Stimulated activated CD4-positive, alpha-beta T cell treated with anti-CD3 and anti-CD28 coated beads, TNF-alpha, amount 100 ng/mL, for 4 hours (primary cell): Measurements from ENCODE around the gene MFSD6.
"Not testable (repeated sequence)": the region's sequence is repeated elsewhere in the genome, so short reads cannot be mapped to it uniquely, and the experiment has no call there.

Experiments used
- DNase-seq, 3 experiments: peaks; one replicate each; pipeline ENCODE4 v3.0.0-alpha.2; 2020; ENCODE audit warnings: low read depth in 3 of 3

MFSD6 gene

DNA sequence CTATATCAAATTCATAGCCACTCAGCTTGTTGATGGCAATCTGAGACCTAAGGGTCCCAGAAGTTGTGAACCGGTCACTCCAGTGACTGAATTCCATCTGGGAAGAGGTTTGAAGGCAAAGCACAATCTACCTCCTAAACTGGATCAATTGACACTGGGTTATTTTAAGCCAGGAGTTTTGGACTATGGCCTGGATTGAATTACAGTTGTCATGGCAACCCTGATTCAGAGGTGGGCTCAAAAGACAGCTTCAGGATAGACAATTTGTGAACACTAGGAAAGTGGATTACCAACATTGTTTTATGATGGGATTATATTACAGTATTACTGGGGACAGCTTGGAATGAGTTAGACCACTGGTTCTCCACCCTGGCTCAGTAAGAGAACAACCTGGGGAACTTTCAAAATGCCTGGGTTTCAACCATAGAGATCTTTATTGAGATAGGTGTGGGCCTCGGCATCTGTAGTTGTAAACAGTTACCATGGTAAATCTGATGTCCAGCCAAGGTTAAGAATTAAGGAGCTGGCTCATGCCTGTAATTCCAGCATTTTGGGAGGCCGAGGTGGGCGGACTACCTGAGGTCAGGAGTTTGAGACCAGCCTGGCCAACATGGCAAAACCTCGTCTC, 58.8 kb downstream of the MFSD6 start:
- no peak for DNase-seq

DNA sequence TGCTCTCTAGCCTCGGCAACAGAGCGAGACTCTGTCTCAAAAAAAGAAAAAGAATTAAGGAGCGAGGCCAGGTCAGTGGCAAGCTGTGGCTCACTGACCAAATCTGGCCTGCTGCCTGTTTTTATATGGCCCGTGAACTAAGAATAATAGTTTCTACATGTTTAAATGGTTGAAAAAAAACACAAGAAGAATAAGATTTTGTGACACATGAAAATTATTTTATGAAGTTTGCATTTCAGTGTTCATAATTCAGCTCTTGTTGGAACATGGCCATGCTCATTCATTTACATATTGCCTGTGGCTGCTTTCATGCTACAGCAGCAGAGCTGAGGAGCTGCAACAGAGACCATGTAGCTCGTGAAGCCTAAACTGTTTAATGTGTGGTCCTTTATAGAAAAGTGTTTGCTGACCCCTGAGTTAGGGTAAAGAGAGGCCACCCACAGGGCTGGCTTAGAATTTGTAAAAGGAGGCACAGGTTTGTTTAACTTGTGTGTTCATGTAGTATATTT, 59.5 kb downstream of the MFSD6 start:
- DNase-seq = no peak

DNA sequence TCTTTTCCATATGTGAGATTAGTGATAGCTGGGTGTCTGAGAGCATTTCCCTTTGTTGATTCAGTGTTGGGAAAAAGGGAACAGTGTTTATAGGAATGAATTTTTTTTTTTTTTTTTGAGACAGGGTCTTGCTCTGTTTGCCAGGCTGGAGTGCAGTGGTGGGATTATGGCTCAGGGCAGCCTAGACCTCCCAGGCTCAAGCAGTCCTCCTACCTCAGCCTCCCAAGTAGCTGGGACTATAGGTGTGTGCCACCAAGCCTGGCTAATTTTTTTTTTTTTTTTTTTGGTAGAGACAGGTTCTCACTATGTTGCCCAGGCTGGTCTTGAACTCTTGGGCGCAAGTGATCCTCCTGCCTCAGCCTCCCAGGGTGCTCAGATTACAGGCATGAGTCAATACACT, 60.2 kb downstream of the MFSD6 start:
- DNase-seq = not testable (repeated sequence)

DNA sequence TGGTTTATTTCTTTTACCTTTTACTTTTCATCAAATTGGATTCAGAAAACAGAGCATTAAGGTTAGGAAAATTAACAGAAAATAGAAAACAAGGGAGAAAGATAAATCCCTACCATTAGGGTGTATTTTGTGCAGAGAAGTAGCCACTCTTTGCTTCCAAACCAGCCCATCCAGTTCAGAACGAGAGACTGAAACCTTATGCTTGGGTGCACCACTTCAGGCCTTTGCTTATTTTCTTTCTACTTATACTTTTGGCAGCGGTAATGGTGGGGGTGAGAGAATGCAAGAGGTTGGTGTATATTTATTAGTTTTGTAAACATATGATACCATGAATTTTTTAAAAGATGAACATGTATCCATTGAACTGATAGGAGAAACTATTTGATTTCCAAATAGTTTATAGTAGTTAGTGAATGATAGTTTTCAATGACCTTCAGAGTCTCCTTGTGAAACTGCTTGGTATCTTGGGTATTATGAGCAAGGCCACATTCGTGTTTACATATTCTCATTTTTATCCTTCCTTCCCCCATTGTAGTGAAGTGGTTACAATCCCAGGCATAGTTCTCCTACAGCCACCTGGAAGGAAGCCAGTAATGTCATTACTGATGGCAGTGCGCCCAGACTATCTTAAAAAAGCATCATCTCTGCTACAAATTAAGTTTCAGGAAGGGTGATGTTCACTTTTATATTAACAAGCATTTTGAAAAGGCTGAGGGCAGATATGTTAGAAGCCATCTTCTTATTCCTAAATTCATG, 60.8 kb downstream of the MFSD6 start:
- DNase-seq = no peak

DNA sequence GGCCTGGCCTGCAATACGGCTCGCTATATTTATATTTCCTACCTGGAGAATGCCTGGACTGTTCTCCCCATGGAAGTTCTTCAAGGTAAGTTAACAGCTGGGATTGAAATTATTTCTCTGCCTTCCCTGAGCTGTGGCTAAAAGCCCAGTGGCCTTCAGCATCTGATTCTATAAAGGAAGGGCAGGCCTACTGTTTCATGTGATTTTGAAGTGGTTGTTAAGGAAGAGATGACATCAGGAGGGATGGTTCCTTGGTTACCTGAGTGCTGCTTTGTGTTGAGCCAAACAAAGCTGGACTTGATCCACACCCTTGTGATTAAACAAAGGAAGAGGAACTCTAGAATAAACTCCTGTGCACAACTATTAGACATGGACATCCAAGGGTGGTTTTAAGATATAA, 61.6 kb downstream of the MFSD6 start:
- DNase-seq = no peak

DNA sequence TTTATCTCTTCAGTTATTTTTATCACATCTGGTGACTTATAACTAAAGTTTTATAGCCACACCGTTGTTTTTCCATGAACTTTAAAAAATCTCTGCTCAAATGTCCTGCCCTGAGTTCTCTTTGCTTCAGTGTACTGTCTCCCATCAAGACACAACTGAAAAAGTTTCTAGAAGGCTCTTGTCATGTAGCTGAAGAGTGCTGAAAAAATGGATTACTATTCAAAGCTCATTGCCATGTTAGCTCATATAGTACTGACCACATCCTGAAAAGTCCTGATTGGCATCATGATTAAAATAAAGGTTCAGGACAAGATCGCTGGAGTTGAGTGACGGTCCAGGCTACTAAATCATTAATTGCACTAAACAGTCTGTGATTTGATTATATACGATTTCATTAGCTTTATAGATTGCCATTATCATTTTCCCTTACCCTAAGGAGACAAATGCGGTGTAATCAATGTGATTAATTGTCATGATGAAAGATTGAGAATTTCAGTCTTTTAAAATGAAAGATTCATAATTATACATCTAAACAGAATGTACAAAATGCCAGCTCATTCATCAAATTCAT, 62.2 kb downstream of the MFSD6 start:
- DNase-seq = no peak

DNA sequence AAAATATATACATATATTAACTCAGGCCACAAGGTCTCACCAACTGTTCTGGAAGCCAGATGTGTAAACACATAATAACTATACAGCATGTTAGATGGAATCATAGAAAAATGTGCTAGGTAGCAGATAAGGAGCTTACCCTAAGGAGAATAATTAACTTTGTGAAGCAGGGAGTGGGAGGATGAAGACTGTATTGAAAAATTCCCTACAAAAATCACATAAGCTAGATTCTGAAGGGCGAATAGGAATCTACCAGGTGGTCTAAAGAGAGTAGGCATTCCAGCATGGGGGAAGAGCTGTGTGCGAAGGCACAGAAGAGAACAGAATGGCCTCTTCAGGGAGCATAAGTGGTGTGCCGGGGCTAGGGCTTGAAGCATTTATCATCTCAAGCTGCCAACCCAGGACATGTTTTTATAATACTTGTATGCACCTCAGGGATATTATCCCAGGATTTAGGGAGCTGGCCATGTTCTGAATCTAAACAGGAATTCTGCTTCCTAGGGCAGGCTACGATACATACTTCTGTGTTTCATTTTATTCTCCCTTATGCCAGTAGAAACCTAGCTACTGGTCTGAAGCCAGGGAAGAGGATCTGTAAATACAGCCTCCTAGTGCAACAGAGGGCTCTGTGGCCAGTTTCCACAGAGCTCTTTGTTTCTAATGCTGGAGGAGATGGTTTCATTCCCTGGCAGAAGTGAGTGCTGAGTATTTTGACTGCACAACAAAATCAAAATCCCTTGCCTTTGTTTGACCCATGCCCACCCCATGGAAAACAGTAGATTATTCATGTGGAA, 69.7 kb downstream of the MFSD6 start:
- DNase-seq = no peak

DNA sequence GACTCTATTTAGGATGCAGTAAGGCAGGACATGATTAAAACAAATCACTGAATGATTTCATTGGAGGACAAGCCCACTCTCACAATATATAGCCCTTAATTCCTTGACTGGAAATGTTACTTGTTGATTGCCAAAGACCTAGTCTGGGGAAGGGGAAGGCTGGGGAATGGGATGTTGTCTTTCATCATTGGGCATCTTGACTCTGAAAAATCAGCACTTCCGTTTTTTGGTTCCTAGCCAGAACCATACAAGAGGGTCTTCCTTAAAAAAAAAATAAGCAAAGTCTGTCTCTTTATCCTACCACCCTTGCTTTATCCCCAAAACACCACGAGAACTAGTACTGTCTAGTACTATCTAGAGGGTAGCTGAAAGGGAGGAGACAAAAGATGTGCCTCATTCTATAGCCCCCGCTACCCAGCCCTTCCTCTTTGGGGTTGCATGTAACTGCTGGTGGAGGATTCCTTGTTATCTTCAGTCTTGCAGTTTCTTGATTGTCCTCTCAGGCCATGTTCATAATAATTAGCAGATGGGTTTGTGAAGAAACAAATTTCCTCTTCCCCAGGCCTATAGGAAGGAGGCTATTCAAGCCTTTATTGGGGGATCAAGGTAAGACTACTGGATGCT, 70.5 kb downstream of the MFSD6 start:
- DNase-seq = no peak

DNA sequence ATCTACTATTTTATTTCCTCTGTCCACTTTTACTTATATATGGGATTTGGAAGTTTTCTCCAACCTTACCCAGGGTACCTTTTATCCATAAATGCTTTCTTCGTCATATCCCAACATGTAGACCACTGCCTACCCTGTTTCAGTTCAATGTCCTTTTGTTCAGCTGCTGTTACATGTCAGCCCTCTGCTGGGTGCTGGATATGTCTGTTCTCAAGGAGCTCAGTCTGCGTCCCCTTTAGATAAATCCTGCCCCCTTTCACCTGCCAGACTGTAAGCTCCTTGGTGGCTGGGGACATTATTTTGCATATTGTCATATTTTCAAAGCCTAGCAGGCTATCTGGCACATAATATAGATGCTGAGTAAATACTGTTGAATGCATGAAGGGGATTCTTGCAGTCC, 73.2 kb downstream of the MFSD6 start:
- no peak for DNase-seq

DNA sequence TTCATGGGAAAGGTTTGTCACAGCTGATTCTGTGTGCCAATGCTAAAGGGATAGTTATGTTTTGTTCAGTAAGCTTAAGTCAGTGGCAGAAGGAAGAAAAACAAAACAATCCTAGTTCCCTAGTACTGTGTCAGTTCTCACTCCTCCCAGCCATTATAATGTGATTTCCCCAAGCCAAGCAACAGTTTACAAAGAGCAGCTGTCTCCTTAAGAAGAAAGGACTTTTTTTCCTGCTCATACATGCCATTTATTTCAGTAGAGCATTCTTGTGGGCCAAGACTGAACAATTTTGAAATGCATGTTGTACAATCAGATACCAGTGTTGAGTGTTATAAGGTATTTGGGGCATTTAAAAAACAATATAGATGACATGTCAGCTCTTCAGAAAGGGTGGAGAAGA, 74.3 kb downstream of the MFSD6 start:
- DNase-seq = no peak

DNA sequence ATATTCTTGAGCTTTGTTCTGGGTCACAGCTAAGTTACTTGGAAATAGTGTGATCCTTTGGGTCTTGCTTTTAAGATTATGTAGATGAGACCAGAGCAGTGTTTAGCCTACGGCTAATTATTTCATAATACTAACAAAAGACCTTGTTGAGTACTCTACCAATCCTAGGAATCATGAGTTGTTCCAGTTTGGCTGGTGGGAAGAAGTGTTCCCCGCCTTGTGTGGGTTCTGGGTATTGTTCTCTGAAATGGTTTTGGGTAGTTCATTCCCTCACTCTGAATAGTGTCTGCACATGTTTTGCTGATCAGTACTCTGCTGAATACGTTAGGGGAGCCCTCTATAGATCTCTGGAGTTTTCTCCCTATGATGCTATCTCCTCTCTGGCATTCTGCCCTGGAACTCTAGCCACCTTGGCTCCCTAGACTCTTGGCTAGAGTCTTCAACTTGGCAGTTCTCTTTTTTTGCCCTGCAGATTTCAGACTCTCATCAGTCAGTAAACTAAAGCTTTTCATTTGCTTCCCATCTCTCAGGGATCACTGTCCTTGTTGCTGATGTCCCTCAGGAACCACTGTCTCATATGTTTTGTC, 78.0 kb downstream of the MFSD6 start:
- DNase-seq = no peak

DNA sequence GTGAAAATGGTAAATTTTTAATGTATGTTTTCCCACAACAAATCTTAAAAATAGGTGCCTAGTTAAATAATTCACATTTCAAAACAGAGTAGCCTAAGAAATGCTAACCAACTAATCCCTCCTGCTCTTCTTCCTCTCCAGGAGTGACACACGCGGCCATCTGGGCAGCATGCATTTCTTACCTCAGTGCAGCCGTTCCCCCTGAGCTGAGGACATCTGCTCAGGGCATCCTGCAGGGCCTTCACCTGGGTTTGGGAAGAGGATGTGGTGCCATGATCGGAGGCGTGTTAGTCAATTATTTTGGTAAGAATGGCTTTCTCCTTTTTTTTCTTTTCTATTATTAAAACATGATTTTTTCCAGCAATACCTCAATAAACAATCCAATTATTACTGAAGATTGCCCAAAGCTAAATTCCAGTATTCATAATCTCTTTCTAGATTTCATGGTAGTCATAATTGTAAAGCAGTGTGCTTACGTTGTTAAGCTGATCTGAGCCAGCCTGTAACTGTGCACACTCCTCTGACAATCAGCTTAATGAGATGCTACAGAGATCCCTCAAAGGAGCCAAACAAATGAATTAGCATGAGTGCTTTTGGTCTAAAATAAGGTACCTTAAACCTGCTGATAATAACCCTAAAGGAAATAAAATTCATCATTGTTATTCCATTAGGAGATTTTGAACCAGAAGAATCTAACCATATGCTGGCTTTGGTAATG, 80.5 kb downstream of the MFSD6 start:
- DNase-seq = no peak

DNA sequence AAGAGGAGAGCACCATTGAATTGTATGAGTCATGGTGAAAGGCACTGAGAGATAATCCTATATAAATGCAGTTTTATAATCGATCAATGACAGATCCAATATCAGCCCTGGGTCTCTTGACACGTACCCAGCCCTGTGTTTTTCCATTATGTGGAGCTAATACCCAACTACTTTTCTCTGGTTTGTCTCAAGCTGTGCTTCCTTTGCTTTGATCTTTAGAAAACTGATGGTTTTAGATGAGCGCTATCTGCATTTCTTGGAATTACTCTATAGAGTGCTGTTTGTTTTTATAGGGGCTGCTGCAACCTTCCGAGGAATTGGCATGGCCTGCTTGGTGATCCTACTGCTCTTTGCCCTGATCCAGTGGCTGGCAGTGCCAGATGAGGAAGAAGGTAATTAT, 81.3 kb downstream of the MFSD6 start:
- no peak for DNase-seq

DNA sequence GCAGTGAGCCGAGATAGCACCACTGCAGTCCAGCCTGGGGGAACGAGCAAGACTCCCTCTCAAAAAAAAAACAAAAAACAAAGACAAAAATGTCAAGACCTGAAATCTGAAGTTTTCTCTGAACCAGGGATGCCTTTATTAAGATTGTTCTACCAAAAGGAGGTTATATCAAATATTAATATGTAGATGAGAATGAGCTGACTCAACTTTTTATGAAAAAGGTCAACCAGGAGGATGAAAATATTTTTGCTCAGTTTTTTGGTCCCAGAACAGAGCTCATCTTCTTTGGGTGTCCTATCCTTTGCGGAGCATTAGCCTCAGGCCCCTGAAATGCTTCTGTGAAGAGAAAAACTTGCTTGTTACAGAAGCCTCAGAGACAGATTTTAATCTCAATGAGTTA, 82.3 kb downstream of the MFSD6 start:
- DNase-seq = no peak

DNA sequence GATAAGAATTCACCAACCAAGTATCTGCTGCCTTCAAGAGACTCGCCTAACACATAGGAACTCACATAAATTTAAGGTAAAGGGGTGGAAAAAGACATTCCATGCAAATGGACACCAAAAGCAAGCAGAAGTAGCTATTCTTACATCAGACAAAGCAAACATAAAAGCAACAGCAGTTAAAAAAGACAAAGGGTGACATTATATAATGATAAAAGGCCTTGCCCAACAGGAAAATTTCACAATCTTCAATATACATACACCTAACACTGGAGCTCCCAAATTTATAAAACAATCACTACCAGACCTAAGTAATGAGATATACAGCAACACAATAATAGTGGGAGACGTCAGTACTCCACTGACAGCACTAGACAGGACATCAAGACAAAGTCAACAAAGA, 84.9 kb downstream of the MFSD6 start:
- no peak for DNase-seq

DNA sequence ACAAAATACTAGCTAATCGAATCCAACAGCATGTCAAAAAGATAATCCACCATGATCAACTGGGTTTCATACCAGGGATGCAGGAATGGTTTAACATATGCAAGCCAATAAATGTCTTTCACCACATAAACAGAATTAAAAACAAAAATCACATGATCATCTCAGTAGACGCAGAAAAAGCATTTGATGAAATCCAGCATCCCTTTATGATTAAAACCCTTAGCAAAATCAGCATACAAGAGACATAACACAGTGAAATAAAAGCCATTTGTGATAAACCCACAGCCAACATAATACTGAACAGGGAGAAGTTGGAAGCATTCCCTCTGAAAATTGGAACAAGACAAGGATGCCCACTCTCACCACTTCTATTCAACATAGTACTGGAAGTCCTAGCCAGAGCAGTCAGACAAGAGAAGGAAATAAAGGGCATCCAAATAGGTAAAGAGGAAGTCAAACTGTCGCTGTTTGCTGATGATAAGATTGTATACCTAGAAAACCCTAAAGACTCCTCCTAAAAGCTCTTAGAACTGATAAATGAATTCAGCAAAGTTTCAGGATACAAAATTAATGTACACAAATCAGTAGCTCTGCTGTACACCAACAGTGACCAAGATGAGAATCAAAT, 86.6 kb downstream of the MFSD6 start:
- not testable (repeated sequence) for DNase-seq

DNA sequence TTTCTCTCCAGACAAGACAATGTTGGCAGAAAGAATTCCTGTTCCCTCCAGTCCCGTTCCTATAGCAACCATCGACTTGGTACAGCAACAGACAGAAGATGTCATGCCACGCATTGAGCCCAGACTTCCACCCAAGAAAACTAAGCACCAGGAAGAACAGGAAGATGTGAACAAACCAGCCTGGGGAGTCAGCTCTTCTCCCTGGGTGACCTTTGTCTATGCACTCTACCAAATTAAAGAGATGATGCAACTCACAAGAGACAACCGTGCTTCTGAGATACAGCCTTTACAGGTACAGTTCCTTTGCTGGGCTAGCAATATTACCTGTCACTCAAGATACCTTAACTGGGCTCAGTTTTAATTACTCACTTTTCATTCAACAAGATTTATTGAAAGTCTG, 89.3 kb downstream of the MFSD6 start:
- no peak for DNase-seq

DNA sequence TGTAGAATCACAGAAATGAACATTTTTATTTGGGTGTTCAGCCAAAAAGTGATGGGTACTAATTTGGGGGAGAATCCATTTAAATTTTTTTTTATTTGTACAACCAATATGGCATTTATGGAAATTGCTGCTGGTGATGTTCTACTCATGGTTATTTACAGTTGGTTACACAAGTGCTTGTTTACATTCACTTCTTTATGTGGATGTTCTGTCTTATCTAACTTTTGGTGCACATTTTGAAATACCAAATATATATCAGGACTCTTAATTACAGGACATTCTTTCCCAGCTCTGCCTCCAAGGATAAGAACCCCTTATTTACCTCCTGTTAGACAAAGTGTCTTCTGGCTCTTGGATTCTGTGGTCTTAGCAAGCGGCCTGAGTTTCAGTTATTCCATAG, 91.1 kb downstream of the MFSD6 start:
- no peak for DNase-seq

DNA sequence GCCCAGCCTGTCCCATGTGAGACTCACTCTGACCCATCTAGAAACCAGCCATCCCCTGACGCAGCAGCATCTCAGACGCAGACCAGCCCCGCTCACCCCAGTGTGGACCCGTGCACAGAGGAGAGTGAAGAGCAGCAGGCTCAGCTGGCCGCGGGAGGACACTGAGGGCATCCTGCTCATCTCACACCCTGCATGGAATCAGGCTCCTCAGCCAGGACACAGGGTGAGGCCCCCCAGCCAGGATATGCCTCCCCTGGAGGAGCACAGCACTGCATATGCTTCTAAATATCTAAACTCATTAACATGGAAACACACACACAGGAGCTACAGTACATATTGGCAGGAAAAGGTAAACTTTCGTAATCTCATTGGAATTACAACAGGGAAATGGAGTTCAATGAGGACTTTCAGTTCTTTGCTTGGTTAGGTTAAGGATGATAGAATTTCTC, 91.9 kb downstream of the MFSD6 start:
- no peak for DNase-seq

DNA sequence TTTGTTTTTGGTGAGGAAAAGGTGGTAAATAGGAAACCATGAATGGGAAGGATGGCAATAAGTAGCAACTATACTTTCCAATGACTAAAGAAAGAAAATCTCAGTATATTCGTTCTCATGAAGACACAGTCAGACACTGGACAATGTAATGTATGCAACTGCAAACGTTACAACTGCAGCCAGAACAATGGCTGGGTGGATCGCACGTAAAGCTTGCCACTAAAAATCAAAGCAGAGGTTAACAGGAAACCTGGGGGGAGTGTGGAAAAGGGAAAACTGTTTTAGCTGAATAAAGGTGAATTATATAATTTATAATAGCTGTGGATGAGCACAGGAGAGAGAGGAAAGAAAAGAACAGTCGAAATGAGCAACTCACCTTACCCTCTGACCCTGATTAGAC, 93.1 kb downstream of the MFSD6 start:
- DNase-seq = no peak
